Esophagus squamous epithelium (tissue), 5 donors: ENCODE results near the gene AFAP1L2. TPM values are rescaled to one million over a fixed set of nuclear protein-coding genes. Genes with fewer than 3 reads are reported as not detected.

Experiments used
- DNase-seq: peaks from one replicate; lab custom pipeline; 2025; lab: John Stamatoyannopoulos, UW
- H3K27ac ChIP-seq, 4 donors: fragments of 200-600 bp; sonication (generic); one replicate each; pipeline ENCODE4 v1.5.1; 2016 to 2019; ENCODE audit warnings: mild to moderate bottlenecking in 1 of 4
- H3K27me3 ChIP-seq, 4 donors: fragments of 200-600 bp; sonication (generic); 1 replicate in 3 of 4; 2 replicates in 1 of 4; pipeline versions ENCODE4 v1.5.1 to v1.6.0; 2017 to 2021; ENCODE audit warnings: antibody characterized with exemption in 1 of 4
- H3K36me3 ChIP-seq, 3 donors: fragments of 200-600 bp; sonication (generic); one replicate each; pipeline ENCODE4 v1.5.1; 2016 to 2019
- H3K4me1 ChIP-seq, 3 donors: fragments of 200-600 bp; sonication (generic); one replicate each; pipeline ENCODE4 v1.5.1; 2017 to 2019
- H3K4me3 ChIP-seq, 4 donors: fragments of 200-600 bp; sonication (generic); 1 replicate in 3 of 4; 2 replicates in 1 of 4; pipeline ENCODE4 v1.5.1; 2016 to 2019; ENCODE audit warnings: mild to moderate bottlenecking in 2 of 4, moderate library complexity in 1 of 4
- H3K9me3 ChIP-seq, 3 donors: fragments of 200-600 bp; sonication (generic); one replicate each; pipeline ENCODE4 v1.5.1; 2016 to 2019
- POLR2A ChIP-seq, 4 donors: fragments of 450-650 bp; IDR thresholded peaks; one replicate each; pipeline ENCODE4 v1.6.1; 2017; ENCODE audit warnings: antibody characterized with exemption in 4 of 4, mild to moderate bottlenecking in 4 of 4, moderate library complexity in 3 of 4
- WGBS, 2 donors: methylation state at CpG; one replicate each; pipeline ENCODE4 v1.1.5; 2018; 5-methylcytosine and 5-hydroxymethylcytosine counted together
- intact Hi-C: fragments of 100-400 bp; cut with DNase I; formaldehyde crosslinking; loops from one replicate; pipeline ENCODE4 v1.15.0; 2022
- total RNA-seq, 4 donors: library from RNA; depleted of rRNA; stranded (reverse); fragments of >200 nt; gene quantifications; one replicate each; pipeline ENCODE4 v1.1.0, GENCODE V29; 2016
- TF ChIP-seq, protein P1 (sequence below), 6 experiments: fragments of 450-650 bp in 4 of 6; fragments of 200-600 bp in 2 of 6; sonication (generic) in 2 of 6; IDR thresholded peaks; one replicate each; pipeline ENCODE4 v1.5.1; 2016 to 2019; ENCODE audit warnings: antibody characterized with exemption in 6 of 6, mild to moderate bottlenecking in 4 of 6, moderate library complexity in 4 of 6
- donor health status: DM: yes; HTN: yes; CAD: no.

Gene AFAP1L2
- total RNA-seq, 4 donors from 2014 or later: 9.8 to 15.5 (median 11.8) TPM

DNA sequence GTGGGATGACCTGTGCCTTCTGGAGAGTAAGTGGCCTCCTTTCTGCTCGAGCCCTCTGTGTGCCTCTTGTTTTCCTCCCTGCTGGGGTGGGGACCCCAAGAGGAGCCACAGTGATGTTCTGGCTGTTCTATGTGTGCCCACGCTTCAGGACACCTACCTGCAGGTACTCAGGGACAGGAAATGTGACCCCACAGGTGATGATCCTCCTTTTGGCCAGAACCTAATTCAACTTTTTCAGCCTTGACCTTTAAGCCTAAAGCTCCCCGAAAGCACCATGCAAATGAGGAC, 95.0 kb downstream of the AFAP1L2 start:
- TF ChIP-seq, protein P1, sequence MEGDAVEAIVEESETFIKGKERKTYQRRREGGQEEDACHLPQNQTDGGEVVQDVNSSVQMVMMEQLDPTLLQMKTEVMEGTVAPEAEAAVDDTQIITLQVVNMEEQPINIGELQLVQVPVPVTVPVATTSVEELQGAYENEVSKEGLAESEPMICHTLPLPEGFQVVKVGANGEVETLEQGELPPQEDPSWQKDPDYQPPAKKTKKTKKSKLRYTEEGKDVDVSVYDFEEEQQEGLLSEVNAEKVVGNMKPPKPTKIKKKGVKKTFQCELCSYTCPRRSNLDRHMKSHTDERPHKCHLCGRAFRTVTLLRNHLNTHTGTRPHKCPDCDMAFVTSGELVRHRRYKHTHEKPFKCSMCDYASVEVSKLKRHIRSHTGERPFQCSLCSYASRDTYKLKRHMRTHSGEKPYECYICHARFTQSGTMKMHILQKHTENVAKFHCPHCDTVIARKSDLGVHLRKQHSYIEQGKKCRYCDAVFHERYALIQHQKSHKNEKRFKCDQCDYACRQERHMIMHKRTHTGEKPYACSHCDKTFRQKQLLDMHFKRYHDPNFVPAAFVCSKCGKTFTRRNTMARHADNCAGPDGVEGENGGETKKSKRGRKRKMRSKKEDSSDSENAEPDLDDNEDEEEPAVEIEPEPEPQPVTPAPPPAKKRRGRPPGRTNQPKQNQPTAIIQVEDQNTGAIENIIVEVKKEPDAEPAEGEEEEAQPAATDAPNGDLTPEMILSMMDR (IDR thresholded peaks at IDR 0.05): no peak
- no peak for TF ChIP-seq POLR2A (IDR thresholded peaks at IDR 0.05)
- Histone ChIP-seq H3K36me3 (peaks cover 0 to 71% (median 0%) of the 10 kb centered on the region in 3 donors), H3K9me3 (no peaks in the 10 kb centered on the region), H3K27ac (no peak overlapping the region), H3K4me3 (no peak overlapping the region), H3K4me1 (peaks cover 5 to 17% (median 7%) of the 10 kb centered on the region in 3 donors), H3K27me3 (no peaks in the 10 kb centered on the region)
- intact Hi-C loops: loop anchor here (10.0 kb wide), 1 partner anchor 125 kb away; no protein-coding TSS in a partner anchor
- DNase-seq: no peak
- WGBS, 2 donors: 67 to 74% methylated on average over 2 to 3 of the region's 3 CpGs

DNA sequence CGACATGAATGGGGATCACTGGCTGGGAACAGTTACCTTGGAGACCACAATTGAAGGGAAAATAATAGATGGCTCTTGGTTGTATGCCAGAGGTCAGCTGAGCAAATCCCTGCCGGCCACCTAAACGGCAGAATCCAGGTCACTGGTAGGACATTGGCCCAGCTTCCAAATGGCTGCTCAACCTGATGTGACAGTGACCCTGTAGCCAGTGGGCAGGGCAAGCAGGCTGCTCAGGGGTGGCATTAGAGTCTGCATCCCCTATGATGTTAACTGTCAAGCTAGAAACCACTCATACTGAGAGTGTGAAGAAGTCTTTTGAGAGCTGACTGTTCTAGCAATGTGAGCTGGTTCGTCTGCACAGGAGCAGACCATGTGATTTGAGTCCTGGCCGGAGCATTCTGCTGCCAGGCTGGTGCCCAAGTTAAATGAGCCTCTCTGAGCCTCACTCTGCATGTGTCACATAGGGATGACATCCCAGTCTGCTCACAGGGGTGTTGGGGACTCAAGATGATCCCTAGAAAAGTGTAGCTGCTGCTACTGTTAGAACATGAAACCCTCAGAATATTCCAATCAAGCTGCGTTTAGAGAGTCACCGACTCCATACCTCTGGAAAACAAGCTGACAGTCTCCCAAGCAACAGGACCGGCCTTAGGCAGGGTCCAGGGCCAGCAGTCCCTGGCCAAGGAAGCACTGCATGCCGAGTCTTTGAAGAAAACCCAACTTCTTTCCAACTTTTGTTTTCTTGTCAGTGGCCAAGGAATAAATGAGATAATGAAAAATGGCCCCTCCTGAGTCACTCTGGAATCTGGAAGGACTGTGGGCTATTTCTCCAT, 95.6 kb downstream of the AFAP1L2 start:
- Histone ChIP-seq H3K27ac (no peak overlapping the region), H3K4me1 (peaks cover 7 to 21% (median 8%) of the 10 kb centered on the region in 3 donors), H3K36me3 (peaks cover 0 to 65% (median 0%) of the 10 kb centered on the region in 3 donors), H3K27me3 (no peaks in the 10 kb centered on the region), H3K9me3 (no peaks in the 10 kb centered on the region), H3K4me3 (no peak overlapping the region)
- 0 to 62% methylated on average over 2 to 6 of the region's 9 CpGs for WGBS, 2 donors
- TF ChIP-seq, protein P1 (IDR thresholded peaks at IDR 0.05): no peak
- no peak for TF ChIP-seq POLR2A (IDR thresholded peaks at IDR 0.05)
- intact Hi-C loops: loop anchor here (10.0 kb wide), 1 partner anchor 126 kb away; no protein-coding TSS in a partner anchor
- no peak for DNase-seq

GRCh38 chr10:114307731-114308130, 96.6 kb downstream of the AFAP1L2 start:
- DNase-seq: no peak
- H3K4me1 ChIP-seq: peaks cover 7 to 27% (median 8%) of the 10 kb centered on the region in 3 donors
- no peaks in the 10 kb centered on the region for H3K9me3 ChIP-seq
- intact Hi-C loops: loop anchor here (10.0 kb wide), 1 partner anchor 127 kb away; no protein-coding TSS in a partner anchor
- no peak overlapping the region for H3K27ac ChIP-seq
- no peaks in the 10 kb centered on the region for H3K27me3 ChIP-seq
- H3K4me3 ChIP-seq: no peak overlapping the region
- peaks cover 0 to 55% (median 0%) of the 10 kb centered on the region in 3 donors for H3K36me3 ChIP-seq
- no peak for TF ChIP-seq POLR2A (IDR thresholded peaks at IDR 0.05)
- TF ChIP-seq, protein P1 (IDR thresholded peaks at IDR 0.05): no peak
- WGBS, 2 donors: 75 to 82% methylated on average over 8 to 10 of the region's 10 CpGs

DNA sequence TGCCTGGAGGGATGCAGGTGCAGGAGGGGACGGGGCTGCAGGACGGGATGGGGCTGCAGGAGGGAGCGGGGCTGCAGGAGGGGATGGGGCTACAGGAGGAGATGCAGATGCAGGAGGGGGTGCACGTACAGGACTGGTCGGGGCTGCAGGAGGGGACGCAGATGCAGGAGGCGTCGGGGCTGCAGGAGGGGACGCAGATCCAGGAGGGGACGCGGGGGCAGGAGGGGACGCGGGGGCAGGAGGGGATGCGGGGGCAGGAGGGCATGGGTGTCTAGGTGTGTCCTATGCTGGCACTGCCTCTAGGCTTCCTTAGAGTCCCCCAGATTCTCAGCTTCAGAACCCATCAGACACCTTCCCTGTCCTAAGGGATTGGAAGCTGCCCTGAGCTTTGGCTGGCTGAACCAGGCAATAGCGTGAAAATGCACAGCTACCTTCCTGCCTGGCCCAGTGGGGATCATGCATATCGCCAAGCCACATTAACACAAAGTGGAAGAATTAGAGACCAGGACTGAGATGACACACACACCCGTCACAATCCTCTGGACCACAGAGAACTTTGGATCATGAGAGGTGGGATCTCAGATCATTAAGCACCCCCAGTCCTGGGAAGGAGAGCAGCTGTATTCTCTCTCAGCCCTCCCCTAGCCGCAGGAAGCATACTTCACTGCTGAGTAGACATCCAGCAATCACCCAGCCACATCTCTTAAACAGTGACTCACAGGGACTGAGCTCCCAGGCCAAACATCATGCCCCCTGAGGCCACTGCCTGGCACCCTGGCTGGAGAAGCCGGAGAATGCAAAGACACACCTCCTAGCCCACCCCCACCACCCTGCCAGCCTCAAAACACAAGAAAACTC, 98.0 kb downstream of the AFAP1L2 start:
- no peaks in the 10 kb centered on the region for H3K9me3 ChIP-seq
- DNase-seq: no peak
- H3K27ac ChIP-seq: no peak overlapping the region
- H3K4me1 ChIP-seq: peaks cover 7 to 38% (median 8%) of the 10 kb centered on the region in 3 donors
- H3K27me3 ChIP-seq: no peaks in the 10 kb centered on the region
- TF ChIP-seq, protein P1 (IDR thresholded peaks at IDR 0.05): no peak
- no peak for TF ChIP-seq POLR2A (IDR thresholded peaks at IDR 0.05)
- 69 to 81% methylated on average over 3 to 5 of the region's 19 CpGs for WGBS, 2 donors
- H3K36me3 ChIP-seq: peaks cover 0 to 47% (median 0%) of the 10 kb centered on the region in 3 donors
- intact Hi-C loops: loop anchor here (10.0 kb wide), 1 partner anchor 128 kb away; no protein-coding TSS in a partner anchor
- H3K4me3 ChIP-seq: no peak overlapping the region
